K562 (cell line): Measurements from ENCODE around the gene SAV1. TPM values are rescaled to one million over a fixed set of nuclear protein-coding genes. Genes with fewer than 3 reads are reported as not detected.

Experiments
- ATAC-seq: fragments of 200-7000 bp; cut with Tn5 transposase; 3 replicates; pipeline ENCODE4 v1.9.1; 2020; ENCODE audit warnings: moderate library complexity
- BruUV-seq: library from RNA; stranded (reverse); fragments of 400-500 nt; replicated peaks from 2 replicates; lab custom pipeline; 2021; lab: Mats Ljungman, UMichigan
- CTCF ChIA-PET: fragments of 300-600 bp; formaldehyde crosslinking; extraction: SDS; loops from one replicate; lab custom pipeline; 2021; ENCODE audit warnings: low intra/inter-chr PET ratio; lab: Yijun Ruan, JAX
- POLR2A ChIA-PET: fragments of 300-600, 350-650 bp; sonication (Branson Sonifier 250); formaldehyde crosslinking; extraction: SDS; loops from one replicate; lab custom pipeline; 2021; ENCODE audit warnings: antibody characterized with exemption, inconsistent platforms; lab: Yijun Ruan, JAX
- DNase-seq, 4 experiments: peaks; one replicate each; pipeline versions ENCODE4 v3.0.0 to v3.0.0-alpha.2; 2011 to 2018; ENCODE audit warnings: low spot score in 3 of 4, mixed read lengths in 3 of 4; ENCODE audit errors: extremely low read depth in 1 of 4
- FAIRE-seq: peaks from 2 replicates; lab custom pipeline; 2011; peaks lifted over from hg19 to GRCh38; lab: Jason Lieb, UNC
- H2AFZ ChIP-seq: 2 replicates; pipeline ENCODE4 v1.6.0; 2011; ENCODE audit warnings: low read depth, low read length, control low read depth, inconsistent platforms
- H3K27ac ChIP-seq: fragments of 200-600 bp; 3 replicates; pipeline ENCODE4 v1.8.0; 2011; ENCODE audit warnings: low read depth, mild to moderate bottlenecking, control low read depth, inconsistent platforms, low read length, moderate library complexity, mixed read lengths; ENCODE audit errors: extremely low read depth
- H3K27me3 ChIP-seq, 2 experiments: fragments of 300-600 bp in 1 of 2; 2 replicates in 1 of 2; 3 replicates in 1 of 2; pipeline versions ENCODE4 v1.6.0 to v1.8.0; 2011; ENCODE audit warnings: inconsistent platforms in 2 of 2, low read length in 2 of 2, mild to moderate bottlenecking in 1 of 2, mixed read lengths in 1 of 2, moderate library complexity in 1 of 2; ENCODE audit not compliant: control insufficient read depth in 2 of 2, insufficient read depth in 2 of 2
- H3K36me3 ChIP-seq: fragments of 300-600 bp; 3 replicates; pipeline ENCODE4 v1.8.0; 2011; ENCODE audit warnings: mild to moderate bottlenecking, low read length, inconsistent platforms; ENCODE audit not compliant: control insufficient read depth, insufficient read depth
- H3K4me1 ChIP-seq, 2 experiments: fragments of 200-600 bp in 1 of 2; replicated peaks in 1 of 2; 2 replicates in 1 of 2; 3 replicates in 1 of 2; pipeline versions ENCODE4 v1.5.1 to v1.8.0; 2011; ENCODE audit warnings: inconsistent platforms in 2 of 2, low read length in 2 of 2, mild to moderate bottlenecking in 1 of 2, mixed read lengths in 1 of 2, moderate library complexity in 1 of 2; ENCODE audit not compliant: control insufficient read depth in 2 of 2, insufficient read depth in 2 of 2
- H3K4me2 ChIP-seq: 2 replicates; pipeline ENCODE4 v1.6.1; 2011; ENCODE audit warnings: low read length, control low read depth, inconsistent platforms, mixed read lengths; ENCODE audit not compliant: insufficient read depth
- H3K4me3 ChIP-seq: fragments of 200-600 bp; sonication (generic), shearing (Covaris generic); 2 replicates; pipeline ENCODE4 v1.5.1; 2016; ENCODE audit warnings: control low read depth, inconsistent platforms
- H3K79me2 ChIP-seq: fragments of 200-600 bp; 3 replicates; pipeline ENCODE4 v1.8.0; 2011; ENCODE audit warnings: low read length, inconsistent platforms; ENCODE audit not compliant: control insufficient read depth, insufficient read depth
- H3K9ac ChIP-seq, 2 experiments: 2 replicates each; pipeline versions ENCODE4 v1.6.0 to v1.6.1; 2011; ENCODE audit warnings: low read depth in 2 of 2, low read length in 2 of 2, control low read depth in 1 of 2, inconsistent platforms in 1 of 2, mild to moderate bottlenecking in 1 of 2, mixed read lengths in 1 of 2; ENCODE audit not compliant: insufficient read depth in 1 of 2
- H3K9me1 ChIP-seq: one replicate; pipeline ENCODE4 v1.6.0; 2011; ENCODE audit warnings: inconsistent platforms, mild to moderate bottlenecking, low read length, moderate library complexity; ENCODE audit not compliant: control insufficient read depth, insufficient read depth
- H3K9me3 ChIP-seq: replicated peaks from 2 replicates; pipeline ENCODE4 v1.5.1; 2011; ENCODE audit warnings: low read depth, low read length, inconsistent platforms; ENCODE audit not compliant: control insufficient read depth, insufficient read depth
- H4K20me1 ChIP-seq: replicated peaks from 2 replicates; pipeline ENCODE4 v1.6.1; 2011; ENCODE audit warnings: low read length, inconsistent platforms, mixed read lengths; ENCODE audit not compliant: control insufficient read depth, insufficient read depth
- ATF4 ChIP-seq: fragments of 450-650 bp; formaldehyde crosslinking; IDR thresholded peaks from 2 replicates; pipeline ENCODE4 v1.4.0; 2022; ENCODE audit warnings: mild to moderate bottlenecking, moderate library complexity
- CEBPB ChIP-seq: fragments of 450-650 bp; IDR thresholded peaks from 2 replicates; pipeline ENCODE4 v1.6.1; 2016; ENCODE audit warnings: missing genetic modification characterization, missing compliant biosample characterization
- CEBPG ChIP-seq, 3 experiments: fragments of 200-800 bp in 1 of 3; sonication (Bioruptor generic) in 1 of 3; sonication (generic) in 1 of 3; formaldehyde crosslinking in 1 of 3; IDR thresholded peaks in 2 of 3; conservative IDR thresholded peaks in 1 of 3; 2 replicates each; pipeline versions ENCODE4 v1.6.1 to v1.8.0; 2016 to 2022; ENCODE audit warnings: missing compliant biosample characterization in 2 of 3, missing genetic modification characterization in 2 of 3, mild to moderate bottlenecking in 1 of 3, missing genetic modification reagents in 1 of 3
- HDAC3 ChIP-seq: fragments of 450-650 bp; IDR thresholded peaks from 2 replicates; pipeline ENCODE4 v1.6.1; 2018; ENCODE audit warnings: borderline replicate concordance, mild to moderate bottlenecking, moderate library complexity; ENCODE audit not compliant: partially characterized antibody
- NCOA6 ChIP-seq: fragments of 450-650 bp; IDR thresholded peaks from 2 replicates; pipeline ENCODE4 v1.6.1; 2017; ENCODE audit warnings: mild to moderate bottlenecking
- NONO ChIP-seq, 2 experiments: fragments of 200-400 bp in 1 of 2; fragments of 450-650 bp in 1 of 2; formaldehyde crosslinking in 1 of 2; IDR thresholded peaks; 2 replicates each; pipeline ENCODE4 v1.6.1; 2017; ENCODE audit warnings: low read depth in 2 of 2, mild to moderate bottlenecking in 2 of 2, moderate library complexity in 2 of 2, low read length in 1 of 2
- PBX2 ChIP-seq, 2 experiments: IDR thresholded peaks in 1 of 2; conservative IDR thresholded peaks in 1 of 2; 2 replicates each; pipeline ENCODE4 v1.6.1; 2016; ENCODE audit warnings: low read depth in 2 of 2, mild to moderate bottlenecking in 1 of 2, missing compliant biosample characterization in 1 of 2, missing genetic modification characterization in 1 of 2, moderate library complexity in 1 of 2
- POLR2H ChIP-seq: IDR thresholded peaks from 2 replicates; pipeline ENCODE4 v1.6.1; 2016; ENCODE audit warnings: missing genetic modification characterization, low read depth, mild to moderate bottlenecking, control low read depth, missing compliant biosample characterization, moderate library complexity
- RFX7 ChIP-seq: fragments of 250-450 bp; sonication (Bioruptor Pico); IDR thresholded peaks from 2 replicates; pipeline ENCODE4 v1.5.1; 2021; ENCODE audit warnings: mild to moderate bottlenecking
- SUPT5H ChIP-seq: fragments of 450-650 bp; IDR thresholded peaks from 2 replicates; pipeline ENCODE4 v1.6.1; 2016
- ZBTB11 ChIP-seq, 3 experiments: fragments of 200-800 bp in 1 of 3; fragments of 250-450 bp in 1 of 3; fragments of 450-650 bp in 1 of 3; sonication (Bioruptor Pico) in 1 of 3; sonication (Bioruptor generic) in 1 of 3; formaldehyde crosslinking in 1 of 3; IDR thresholded peaks; 2 replicates each; pipeline versions ENCODE4 v1.6.1 to v1.8.0; 2016 to 2022; ENCODE audit warnings: mild to moderate bottlenecking in 2 of 3, missing genetic modification characterization in 2 of 3, missing compliant biosample characterization in 1 of 3, moderate library complexity in 1 of 3
- WGBS: fragments of 100-300 bp; shearing (Covaris generic); methylation state at CpG from one replicate; pipeline ENCODE4 v1.1.6; 2016; ENCODE audit warnings: low coverage, mixed read lengths; ENCODE audit not compliant: insufficient coverage; ENCODE audit errors: missing lambda C conversion rate; 5-methylcytosine and 5-hydroxymethylcytosine counted together
- in situ Hi-C: fragments of 300-500 bp; cut with MboI; formaldehyde crosslinking; loops from 4 replicates; pipeline ENCODE4 v1.15.0; 2018; ENCODE audit warnings: inconsistent platforms, mixed read lengths
- intact Hi-C: fragments of 100-400 bp; cut with micrococcal nuclease; formaldehyde crosslinking; loops from 2 replicates; pipeline ENCODE4 v1.14.2; 2022
- polyA plus RNA-seq, 8 experiments: library from polyadenylated mRNA; depleted of rRNA in 4 of 8; stranded (reverse) in 5 of 8; unstranded in 3 of 8; fragments of >200 nt; fragmentation: Nextera tagmentation in 2 of 8; fragmentation: Illumina TruSeq in 1 of 8; extraction: Ambion mirVana in 2 of 8; extraction: Trizol in 1 of 8; gene quantifications; 2 replicates each; pipeline versions ENCODE4 v1.2.1 to v1.2.3, GENCODE V29; 2011 to 2014; ENCODE audit warnings: inconsistent platforms in 1 of 8, missing spikeins in 1 of 8
- total RNA-seq, 7 experiments: library from RNA; depleted of rRNA in 6 of 7; stranded (reverse); fragments of >200 nt in 6 of 7; fragmentation: Illumina TruSeq in 2 of 7; extraction: Trizol in 2 of 7; gene quantifications; 2 replicates each; pipeline versions ENCODE4 v1.2.1 to v1.2.3, GENCODE V29; 2011 to 2021; ENCODE audit warnings: low replicate concordance in 1 of 7

SAV1 gene
- total and polyA plus RNA-seq, 9 of the 15 experiments (the other 6 are each of a cell fraction or from before 2014, with no cell fraction given): 6.5 to 18.1 (median 16.1) TPM

GRCh38 chr14:50668826-50669143 is 679 bp upstream of the SAV1 start:
- Histone ChIP-seq H3K79me2 (peaks cover 39% of the 10 kb centered on the region), H3K4me2 (peak overlapping the region; percentile 88), H3K9ac (peak overlapping the region in 1 of 2 experiments; percentile 70; a peak in 2 of 4 replicates), H3K4me1 (peaks cover 0 to 2% of the 10 kb centered on the region in 2 experiments; a peak in 3 of 5 replicates), H3K9me3 (no peaks in the 10 kb centered on the region), H3K9me1 (no peaks in the 10 kb centered on the region), H2AFZ (peak overlapping the region; percentile 93), H4K20me1 (no peaks in the 10 kb centered on the region), H3K27ac (peak overlapping the region; percentile 83; the same call in 2 of the 3 replicates), H3K4me3 (peak overlapping the region; percentile 71), H3K36me3 (peaks cover 7% of the 10 kb centered on the region; the same call in 2 of the 3 replicates), H3K27me3 (no peaks in the 10 kb centered on the region)
- WGBS: 24% methylated on average over 6 of the region's 6 CpGs
- no TSS peak for BruUV-seq
- no peak for FAIRE-seq
- POLR2A ChIA-PET: interaction anchor here (0.7 to 1.4 kb wide), 4 partner anchors 9 to 1462 kb away, joined by 3 to 11 read pairs (median 3); no protein-coding TSS in a partner anchor
- intact Hi-C loops: no loop called here
- ATAC-seq: no peak
- in situ Hi-C loops: no loop called here
- DNase-seq: no peak
- CTCF ChIA-PET: no interaction called here
- TF ChIP-seq CEBPB (tag) (peak; percentile 86), PBX2 (CRISPR knock-in tag; IDR thresholded peaks at IDR 0.05; ENCODE audit: low read depth) (no peak), PBX2 (tag; conservative IDR thresholded peaks at IDR 0.05; ENCODE audit: low read depth) (peak; percentile 27; the same call in 1 of the 2 replicates), RFX7 (no peak), ZBTB11 (CRISPR knock-in tag; IDR thresholded peaks at IDR 0.05) (no peak), POLR2H (tag) (peak; percentile 13), ATF4 (CRISPR knock-in tag) (peak; percentile 3; the same call in 1 of the 2 replicates), HDAC3 (no peak), NCOA6 (no peak), NONO (IDR thresholded peaks at IDR 0.05; ENCODE audit: low read depth in 2 of 2, low read length in 1 of 2) (peak in 1 of 2 experiments; percentile 41; a peak in 2 of 4 replicates), CEBPG (CRISPR knock-in tag; IDR thresholded peaks at IDR 0.05) (no peak), CEBPG (tag; conservative IDR thresholded peaks at IDR 0.05 in 1 of 2, IDR thresholded peaks at IDR 0.05 in 1 of 2) (peak; percentile 82 to 95), SUPT5H (peak; percentile 56)
